ENCODE results near the gene RHOT2.

The RHOT2 gene

DNA sequence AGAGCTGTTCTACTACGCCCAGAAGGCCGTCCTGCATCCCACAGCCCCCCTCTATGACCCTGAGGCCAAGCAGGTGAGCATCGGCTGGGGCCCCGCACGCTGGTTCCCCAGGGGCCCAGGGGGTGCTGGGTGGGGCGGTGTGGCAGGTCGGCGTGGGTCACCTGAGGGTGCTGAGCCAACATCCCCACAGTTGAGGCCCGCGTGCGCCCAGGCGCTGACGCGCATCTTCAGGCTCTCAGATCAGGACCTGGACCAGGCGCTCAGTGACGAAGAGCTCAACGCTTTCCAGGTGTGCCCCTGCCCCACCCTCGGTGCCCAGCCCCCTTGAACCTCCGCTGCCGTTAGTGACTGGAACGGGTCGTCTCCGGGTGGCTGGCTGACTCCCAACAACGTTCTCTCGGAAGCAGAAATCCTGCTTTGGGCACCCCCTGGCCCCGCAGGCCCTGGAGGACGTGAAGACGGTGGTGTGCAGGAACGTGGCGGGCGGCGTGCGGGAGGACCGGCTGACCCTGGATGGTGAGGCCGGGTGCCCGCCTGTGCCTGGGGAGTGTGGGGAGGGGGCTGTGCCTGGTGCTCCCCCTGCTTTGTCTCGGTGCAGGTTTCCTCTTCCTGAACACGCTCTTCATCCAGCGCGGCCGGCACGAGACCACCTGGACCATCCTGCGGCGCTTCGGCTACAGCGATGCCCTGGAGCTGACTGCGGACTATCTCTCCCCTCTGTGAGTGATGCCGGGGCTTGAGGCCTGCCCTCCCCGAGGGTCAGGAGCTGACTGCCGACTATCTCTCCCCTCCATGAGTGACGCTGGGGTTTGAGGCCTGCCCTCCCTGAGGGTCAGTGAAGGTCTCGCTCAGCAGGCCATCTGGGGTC is 2.8 kb downstream of the RHOT2 start:
- DNase-seq (ENCODE audit: low read depth): no peak

DNA sequence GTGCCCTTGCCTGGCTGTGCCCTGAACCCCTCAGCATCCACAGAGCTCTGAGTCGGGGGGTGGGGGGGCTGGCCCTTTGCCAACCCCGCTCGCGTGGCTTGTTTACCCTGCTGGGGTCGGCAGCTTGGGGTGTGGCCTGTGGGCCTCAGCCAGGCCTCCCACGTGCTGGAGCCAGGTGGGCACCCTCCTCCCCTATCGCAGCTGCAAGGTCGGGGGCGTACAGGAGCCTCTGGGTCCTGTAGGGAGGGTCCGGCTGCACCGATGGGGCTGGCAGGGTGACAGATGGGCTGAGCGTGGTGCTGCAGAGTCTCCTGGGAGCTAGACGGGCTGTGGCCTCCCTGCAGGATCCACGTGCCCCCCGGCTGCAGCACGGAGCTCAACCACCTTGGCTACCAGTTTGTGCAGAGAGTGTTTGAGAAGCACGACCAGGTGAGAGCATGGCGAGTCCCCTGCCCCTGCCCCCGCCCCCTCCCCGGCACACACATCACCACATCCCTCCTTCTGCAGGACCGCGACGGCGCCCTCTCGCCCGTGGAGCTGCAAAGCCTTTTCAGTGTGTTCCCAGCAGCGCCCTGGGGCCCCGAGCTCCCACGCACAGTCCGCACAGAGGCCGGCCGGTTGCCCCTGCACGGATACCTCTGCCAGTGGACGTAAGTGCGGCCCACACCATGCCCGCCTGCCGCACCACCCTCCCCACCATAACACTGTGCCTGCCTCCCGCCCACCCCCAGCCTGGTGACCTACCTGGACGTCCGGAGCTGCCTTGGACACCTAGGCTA is 3.6 kb downstream of the RHOT2 start:
- DNase-seq (ENCODE audit: low read depth): no peak

DNA sequence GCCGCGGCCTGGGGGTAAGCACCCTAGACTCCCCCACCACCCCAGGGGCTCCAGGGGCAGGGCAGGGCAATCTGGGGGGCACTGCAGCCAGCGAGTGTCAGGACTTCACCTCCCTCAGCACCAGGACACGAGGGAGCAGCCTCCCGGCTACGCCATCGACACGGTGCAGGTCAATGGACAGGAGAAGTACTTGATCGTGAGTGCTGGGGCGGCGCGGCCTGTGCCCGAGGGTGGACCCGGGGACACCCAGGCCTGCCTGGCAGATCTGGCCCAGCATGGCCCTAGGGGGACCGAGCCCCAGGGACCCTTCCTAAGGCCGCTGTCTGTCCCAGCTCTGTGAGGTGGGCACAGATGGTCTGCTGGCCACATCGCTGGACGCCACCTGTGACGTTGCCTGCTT is 4.4 kb downstream of the RHOT2 start:
- DNase-seq (ENCODE audit: low read depth): no peak

DNA sequence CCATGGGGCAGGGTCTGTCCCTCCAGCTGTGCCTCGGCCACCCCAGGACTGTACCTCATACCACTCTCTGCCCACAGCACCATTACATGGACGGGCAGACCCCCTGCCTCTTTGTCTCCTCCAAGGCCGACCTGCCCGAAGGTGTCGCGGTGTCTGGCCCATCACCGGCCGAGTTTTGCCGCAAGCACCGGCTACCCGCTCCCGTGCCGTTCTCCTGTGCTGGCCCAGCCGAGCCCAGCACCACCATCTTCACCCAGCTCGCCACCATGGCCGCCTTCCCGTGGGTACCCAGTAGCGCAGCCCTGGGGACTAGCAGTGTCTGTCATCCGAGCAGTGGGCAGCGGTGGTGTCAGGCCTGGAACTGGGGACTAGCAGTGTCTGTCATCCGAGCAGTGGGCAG is 4.9 kb downstream of the RHOT2 start:
- no peak for DNase-seq (ENCODE audit: low read depth)

DNA sequence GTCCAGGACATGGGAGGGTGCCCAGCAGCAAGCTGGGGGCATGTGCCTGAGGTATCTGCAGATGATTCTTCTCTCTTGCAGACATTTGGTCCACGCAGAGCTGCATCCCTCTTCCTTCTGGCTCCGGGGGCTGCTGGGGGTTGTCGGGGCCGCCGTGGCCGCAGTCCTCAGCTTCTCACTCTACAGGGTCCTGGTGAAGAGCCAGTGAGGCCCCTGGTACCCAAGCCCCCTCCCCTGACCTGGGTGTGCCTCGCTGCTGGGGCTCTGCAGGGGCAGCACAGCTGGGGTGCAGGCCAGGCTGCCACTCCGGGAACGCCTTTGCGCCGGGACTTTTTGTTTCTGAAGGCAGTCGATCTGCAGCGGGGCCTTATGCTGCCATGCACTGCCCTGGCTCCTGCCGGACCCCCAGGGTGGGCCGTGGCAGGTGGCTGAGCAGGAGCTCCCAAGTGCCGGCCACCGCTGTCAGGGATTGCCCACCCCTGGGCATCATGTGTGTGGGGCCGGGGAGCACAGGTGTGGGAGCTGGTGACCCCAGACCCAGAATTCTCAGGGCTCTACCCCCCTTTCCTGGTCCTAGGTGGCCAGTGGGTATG is 5.6 kb downstream of the RHOT2 start:
- no peak for DNase-seq (ENCODE audit: low read depth)

DNA sequence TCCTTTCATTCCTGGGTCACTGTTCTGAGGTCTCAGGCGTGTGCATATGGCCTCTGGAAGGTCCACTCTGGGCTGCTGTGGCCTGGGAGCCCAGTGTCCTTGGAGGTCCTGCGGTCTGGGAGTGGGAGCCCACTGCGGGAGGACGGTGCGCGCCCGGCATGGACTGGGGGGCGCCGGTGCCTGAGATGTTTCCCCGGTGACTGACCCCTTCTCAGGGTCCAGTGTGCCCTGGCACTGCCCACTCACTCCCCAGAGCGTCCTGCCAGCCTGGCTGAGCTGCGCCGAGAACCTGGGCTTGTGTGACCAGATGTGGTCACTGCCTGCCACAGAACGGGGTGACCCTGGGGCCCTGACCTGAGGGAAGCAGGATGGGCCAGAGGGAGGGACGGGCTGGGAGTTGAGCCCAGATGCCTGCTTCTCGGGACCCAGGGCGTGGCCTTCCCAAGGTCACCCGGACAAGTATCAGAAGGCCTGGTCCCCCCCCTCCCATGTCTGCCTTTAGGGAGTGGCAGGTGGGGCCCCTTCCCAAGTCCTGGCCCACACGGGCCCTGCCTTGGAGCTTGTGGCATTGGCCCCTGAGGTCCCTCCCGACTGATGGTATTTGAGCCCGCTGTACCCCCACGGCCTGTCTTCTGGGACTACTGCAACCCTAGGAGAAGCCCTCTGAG is 6.4 kb downstream of the RHOT2 start:
- no peak for DNase-seq (ENCODE audit: low read depth)

DNA sequence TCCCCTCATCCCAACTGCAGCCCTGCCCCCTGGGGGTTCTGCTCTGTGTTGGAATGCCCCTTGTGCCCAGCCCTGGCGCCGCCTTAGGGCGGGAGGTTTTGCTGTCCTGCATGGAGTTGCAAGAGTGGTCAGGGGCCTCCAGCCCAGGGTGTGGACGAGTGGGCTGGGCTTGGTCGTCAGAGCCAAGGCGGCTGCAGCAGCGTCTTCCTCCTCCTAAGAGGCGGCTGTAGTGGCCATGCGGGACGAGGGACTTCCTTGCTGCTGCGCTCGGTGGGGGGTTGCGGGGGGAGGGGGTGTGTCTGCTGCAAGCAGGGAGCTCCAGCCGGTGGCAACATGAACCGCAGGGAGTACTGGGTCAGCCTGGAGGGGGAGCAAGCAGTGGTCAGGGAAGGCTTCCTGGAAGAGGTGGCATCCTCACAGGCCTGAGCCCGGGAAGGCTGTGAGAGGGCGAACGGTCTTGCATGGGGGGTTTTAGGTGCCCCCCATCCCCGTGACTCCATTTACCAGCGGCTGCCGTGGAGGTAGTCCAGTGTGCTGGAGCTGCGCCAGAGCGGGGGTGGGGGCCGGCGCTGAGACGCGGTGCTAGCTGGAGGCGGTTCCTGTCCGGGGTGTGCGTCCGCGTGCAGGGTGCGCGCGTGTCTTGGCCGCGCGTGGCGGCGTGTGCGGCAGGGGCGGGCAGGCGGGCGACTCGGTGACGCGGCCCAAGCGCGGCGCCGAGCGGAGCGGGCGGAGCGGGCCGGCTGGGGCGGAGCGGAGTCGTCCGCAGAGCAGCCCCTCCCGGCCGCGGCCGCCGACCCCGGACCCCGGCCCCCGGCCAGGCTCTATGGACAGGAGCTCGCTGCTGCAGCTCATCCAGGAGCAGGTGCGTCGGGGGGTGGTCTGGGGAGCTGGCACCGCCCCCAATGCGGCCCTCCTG is 7.3 kb downstream of the RHOT2 start, which contains the start of gene RHBDL1:
Gene RHBDL1 (plus strand): TSS at position 704 of the 916 bp plus-strand sequence. CDS start 120 bp downstream, at position 824.
- no peak for DNase-seq (ENCODE audit: low read depth)

DNA sequence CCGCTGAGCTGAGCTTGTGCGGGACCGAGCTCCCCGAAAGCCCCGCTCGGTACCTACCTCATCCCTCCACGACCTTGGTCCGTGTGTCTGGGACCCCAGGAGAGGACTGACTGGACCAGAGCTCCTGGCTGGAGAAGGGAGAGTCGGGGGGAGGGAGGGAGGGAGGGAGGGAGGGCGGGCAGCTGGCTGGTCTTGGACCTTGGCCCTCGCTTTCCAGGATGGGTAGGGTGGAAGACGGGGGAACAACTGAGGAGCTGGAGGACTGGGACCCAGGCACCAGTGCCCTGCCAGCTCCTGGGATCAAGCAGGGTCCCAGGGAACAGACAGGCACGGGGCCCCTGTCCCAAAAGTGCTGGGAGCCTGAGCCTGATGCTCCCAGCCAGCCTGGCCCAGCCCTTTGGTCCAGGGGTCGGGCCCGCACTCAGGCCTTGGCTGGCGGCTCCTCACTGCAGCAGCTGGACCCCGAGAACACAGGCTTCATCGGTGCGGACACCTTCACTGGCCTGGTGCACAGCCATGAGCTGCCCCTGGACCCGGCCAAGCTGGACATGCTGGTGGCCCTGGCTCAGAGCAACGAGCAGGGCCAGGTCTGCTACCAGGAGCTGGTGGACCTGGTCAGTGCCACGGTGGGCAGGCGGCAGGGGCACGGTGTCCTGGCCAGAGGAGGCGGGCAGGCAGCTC is 8.1 kb downstream of the RHOT2 start:
- DNase-seq (ENCODE audit: low read depth): no peak

DNA sequence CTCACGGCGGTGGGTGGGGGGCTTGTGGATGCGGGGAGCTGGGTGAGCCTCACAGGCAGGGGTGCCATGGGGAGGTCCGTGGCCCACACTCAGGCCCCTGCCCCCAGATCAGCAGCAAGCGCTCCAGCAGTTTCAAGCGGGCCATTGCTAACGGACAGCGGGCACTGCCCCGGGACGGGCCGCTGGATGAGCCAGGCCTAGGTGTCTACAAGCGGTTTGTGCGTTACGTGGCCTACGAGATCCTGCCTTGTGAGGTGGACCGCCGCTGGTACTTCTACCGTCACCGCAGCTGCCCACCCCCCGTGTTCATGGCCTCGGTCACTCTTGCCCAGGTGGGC is 8.6 kb downstream of the RHOT2 start:
- DNase-seq (ENCODE audit: low read depth): no peak

DNA sequence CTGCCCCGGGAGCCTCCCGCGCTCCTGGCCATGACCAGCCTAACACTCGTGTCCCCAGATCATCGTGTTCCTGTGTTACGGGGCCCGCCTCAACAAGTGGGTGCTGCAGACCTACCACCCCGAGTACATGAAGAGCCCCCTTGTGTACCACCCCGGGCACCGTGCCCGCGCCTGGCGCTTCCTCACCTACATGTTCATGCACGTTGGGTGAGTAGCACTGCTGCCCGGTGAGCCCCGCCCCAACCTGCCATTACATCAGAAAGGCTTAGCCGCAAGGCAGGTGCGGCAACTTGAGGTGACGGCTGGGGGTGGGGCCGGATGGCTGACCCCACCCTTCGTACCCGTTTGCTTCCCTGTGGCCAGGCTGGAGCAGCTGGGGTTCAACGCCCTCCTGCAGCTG is 9.0 kb downstream of the RHOT2 start:
- DNase-seq (ENCODE audit: low read depth): no peak

DNA sequence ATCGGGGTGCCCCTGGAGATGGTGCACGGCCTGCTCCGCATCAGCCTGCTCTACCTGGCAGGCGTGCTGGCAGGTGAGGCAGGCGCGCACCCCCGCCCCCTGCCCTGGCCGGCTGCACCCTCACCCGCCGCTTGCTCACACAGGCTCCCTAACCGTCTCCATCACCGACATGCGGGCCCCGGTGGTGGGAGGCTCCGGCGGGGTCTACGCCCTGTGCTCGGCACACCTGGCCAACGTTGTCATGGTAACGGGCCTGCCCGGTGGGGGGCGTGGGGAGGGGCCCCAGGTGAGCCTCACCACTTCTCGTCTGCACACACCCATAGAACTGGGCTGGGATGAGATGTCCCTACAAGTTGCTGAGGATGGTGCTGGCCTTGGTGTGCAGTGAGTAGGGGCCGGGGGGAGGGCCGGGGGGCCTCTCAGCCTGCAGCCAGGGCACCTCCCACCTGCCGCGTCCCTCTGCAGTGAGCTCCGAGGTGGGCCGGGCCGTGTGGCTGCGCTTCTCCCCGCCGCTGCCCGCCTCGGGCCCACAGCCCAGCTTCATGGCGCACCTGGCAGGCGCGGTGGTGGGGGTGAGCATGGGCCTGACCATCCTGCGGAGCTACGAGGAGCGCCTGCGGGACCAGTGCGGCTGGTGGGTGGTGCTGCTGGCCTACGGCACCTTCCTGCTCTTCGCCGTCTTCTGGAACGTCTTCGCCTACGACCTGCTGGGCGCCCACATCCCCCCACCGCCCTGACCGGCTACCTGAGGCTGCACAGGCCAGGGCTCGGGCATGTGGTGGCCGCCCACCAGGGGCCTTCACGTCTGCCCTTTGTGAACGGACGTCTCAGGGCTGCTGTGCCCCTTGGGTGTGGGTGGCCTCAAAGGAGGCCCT is 9.6 kb downstream of the RHOT2 start:
- no peak for DNase-seq (ENCODE audit: low read depth)

DNA sequence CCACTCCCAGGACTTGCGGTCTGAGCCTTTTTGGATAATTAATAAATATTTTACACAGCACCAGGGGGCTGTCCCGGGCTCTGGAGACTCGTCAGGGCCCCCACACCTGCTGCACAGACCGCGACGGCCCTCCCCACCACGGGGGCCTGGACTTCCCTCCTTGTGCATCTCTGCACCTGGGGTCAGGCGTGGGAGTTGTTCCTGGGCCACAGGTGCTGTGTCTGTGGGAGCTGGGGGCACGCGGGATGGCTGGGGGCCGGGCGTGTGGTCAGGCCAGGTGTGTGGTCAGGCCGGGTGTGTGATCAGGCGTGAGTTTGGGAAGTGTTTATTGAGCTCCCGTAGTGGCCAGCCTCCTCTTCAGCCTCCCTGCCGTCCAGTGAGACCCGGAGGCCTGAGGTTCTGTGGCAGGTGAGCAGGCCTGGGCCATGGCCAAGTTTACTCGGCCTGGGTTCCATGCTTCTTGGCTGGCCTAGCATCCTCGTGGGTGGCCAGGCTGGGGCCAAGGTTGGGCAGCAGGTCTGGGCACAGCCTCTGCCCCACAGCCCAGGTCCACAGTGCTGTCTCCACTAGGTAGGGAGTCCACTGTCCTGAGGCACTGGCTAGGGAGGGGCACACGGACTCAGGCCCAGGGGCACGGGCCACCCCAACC is 10.4 kb downstream of the RHOT2 start:
- no peak for DNase-seq (ENCODE audit: low read depth)

DNA sequence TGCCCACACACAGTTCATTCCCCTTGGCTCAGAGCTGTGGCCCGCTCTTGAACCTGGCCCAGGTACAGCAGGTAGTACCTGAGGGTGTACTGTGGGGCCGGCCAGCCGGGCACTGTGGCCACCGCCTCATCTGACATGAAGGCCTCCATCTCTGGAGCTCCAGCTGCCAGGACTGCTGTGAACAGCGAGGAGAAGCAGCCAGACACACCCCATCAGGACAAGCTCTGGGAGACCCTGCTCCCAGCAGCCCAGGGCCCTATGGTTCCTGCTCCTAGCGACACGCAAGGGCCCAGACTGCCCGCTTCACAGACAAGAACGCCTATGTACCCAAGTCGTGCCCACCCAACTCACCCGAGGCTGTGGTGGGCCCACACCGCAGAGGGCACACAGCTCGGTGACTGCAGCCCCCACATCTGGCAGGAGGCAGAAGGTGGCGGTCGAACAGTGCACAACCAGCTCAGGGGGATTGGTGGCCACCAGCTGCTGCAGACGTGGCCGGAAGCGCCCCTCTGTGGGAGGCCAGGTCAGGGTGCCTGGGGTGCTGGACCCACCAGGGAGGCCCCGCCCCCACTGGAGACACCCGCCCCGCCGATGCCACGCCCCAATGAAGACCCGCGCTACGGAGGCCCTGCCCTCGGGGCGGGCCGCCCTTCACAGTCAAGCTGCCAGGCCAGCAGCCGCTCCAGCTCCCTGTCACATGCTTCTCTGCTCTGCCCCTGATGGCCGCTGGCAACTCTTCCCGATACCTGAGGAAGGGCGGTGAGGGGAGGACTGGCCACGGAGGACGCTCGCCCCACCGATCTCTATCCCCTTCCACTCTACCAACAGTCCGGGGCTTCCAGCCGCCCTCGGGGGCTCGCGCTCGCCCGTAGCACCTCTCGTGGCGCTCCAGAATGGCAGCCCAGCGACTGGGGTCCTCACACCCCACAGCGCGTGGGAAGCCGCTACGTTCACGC is 11.2 kb downstream of the RHOT2 start:
- peak; percentile 35 for DNase-seq (ENCODE audit: low read depth)

DNA sequence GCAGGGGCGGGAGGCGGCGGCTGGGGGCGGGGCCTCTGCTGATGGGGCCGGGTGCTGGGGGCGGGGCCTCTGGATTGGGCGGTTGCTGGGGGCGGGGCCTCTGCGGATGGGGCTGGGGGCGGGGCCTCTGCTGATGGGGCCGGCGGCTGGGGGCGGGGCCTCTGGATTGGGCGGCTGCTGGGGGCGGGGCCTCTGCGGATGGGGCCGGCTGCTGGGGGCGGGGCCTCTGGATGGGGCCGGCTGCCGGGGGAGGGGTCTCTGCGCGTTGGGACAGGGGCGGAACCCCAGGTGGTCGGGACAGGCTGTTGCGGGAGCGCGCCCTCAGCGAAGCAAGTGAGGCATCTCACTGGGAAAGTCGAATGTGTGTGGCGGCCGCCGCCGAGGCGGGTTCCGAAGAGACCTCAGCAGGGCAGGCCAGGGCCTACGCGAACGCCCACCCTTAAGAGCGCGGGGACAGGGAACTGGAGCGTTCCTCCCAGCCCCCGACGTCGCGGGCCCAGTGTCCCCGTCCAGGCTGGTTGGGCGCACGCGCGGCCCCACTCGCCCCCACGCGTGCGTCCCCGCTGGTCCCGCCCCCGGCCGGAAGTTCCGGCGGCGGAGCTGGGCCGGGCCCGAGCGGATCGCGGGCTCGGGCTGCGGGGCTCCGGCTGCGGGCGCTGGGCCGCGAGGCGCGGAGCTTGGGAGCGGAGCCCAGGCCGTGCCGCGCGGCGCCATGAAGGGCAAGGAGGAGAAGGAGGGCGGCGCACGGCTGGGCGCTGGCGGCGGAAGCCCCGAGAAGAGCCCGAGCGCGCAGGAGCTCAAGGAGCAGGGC is 12.1 kb downstream of the RHOT2 start, which contains the start of gene STUB1:
Gene STUB1 (plus strand): TSS at position 597 of the 811 bp plus-strand sequence. CDS start 116 bp downstream, at position 713.
- DNase-seq (ENCODE audit: low read depth): peak; percentile 82

DNA sequence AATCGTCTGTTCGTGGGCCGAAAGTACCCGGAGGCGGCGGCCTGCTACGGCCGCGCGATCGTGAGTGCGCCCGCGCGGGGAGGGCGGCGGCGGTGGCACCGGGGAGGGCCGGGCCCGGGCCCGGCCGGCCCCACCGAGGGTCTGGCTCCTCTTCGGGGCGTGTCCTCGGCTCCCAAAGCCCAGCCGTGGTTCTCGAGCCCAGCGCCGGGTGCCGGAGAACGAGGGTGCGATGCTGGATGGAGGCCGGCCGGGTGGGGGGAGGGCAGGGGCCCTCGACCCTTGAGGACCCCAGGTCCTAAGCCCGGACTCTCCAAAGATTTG is 12.7 kb downstream of the RHOT2 start:
- no peak for DNase-seq (ENCODE audit: low read depth)

DNA sequence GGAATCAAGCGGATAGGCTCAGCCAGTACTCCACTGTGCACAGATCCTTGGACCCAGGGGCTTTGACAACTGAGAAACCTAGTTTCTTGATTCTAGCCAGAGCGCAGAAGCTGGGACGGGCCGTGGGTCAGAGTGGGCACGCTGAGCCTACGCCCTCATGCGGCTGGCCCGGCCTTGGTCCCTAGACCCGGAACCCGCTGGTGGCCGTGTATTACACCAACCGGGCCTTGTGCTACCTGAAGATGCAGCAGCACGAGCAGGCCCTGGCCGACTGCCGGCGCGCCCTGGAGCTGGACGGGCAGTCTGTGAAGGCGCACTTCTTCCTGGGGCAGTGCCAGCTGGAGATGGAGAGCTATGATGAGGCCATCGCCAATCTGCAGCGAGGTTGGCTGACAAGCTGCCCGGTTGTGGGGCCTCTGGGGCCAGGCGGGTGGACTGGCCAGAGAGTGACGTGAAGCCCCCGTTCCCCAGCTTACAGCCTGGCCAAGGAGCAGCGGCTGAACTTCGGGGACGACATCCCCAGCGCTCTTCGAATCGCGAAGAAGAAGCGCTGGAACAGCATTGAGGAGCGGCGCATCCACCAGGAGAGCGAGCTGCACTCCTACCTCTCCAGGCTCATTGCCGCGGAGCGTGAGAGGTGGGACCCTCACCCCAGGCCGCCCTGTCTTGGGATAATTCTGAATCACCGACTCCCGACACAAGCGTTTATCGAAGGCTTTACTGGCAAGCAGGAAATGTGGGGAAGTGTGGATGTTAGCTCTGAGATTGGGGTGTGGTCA is 13.2 kb downstream of the RHOT2 start:
- no peak for DNase-seq (ENCODE audit: low read depth)

Measured in activated T-helper 9 cell treated with anti-CD3 and anti-CD28 coated beads, Interleukin-2, amount 50 U/mL, for 16 hours (primary cell).